Measurements from ENCODE around the gene AKR1D1. TPM values are rescaled to one million over a fixed set of nuclear protein-coding genes. Genes with fewer than 3 reads are reported as not detected.

Gene AKR1D1
- total and polyA plus RNA-seq, 2 of the 13 experiments (the other 11 are each of a cell fraction or from before 2014, with no cell fraction given): 6.9 to 37.0 TPM

DNA sequence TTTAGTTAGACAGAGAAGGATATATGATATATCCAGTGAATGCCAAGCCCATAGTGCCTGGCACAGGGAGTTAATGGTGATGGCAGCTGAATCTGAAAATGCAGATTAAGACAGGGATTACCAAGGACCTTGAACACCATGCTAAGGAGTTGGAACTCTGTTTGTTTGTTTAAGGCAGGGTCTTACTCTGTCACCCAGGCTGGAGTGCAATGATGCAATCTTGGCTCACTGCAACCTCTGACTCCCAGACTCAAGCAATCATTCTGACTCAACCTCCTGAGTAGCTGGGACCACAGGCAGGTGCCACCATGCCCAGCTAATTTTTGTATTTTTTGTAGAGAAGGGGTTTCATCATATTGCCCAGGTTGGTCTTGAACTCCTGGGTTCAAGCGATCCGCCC is 1.6 kb downstream of the AKR1D1 start (continued):
- no peak for TF ChIP-seq NFKB2 (CRISPR knock-in tag; IDR thresholded peaks at IDR 0.05; ENCODE audit: borderline replicate concordance)
- no peak for TF ChIP-seq HNRNPH1 (optimal IDR thresholded peaks at IDR 0.05; ENCODE audit: low read depth, low read length)
- TF ChIP-seq RAD51 (IDR thresholded peaks at IDR 0.05; ENCODE audit: borderline replicate concordance): no peak
- TF ChIP-seq FOXP1 (IDR thresholded peaks at IDR 0.05): no peak
- TF ChIP-seq FOXP1 (CRISPR knock-in tag; IDR thresholded peaks at IDR 0.05): peak; percentile 39; the same call in 1 of the 2 replicates
- TF ChIP-seq, protein P1, sequence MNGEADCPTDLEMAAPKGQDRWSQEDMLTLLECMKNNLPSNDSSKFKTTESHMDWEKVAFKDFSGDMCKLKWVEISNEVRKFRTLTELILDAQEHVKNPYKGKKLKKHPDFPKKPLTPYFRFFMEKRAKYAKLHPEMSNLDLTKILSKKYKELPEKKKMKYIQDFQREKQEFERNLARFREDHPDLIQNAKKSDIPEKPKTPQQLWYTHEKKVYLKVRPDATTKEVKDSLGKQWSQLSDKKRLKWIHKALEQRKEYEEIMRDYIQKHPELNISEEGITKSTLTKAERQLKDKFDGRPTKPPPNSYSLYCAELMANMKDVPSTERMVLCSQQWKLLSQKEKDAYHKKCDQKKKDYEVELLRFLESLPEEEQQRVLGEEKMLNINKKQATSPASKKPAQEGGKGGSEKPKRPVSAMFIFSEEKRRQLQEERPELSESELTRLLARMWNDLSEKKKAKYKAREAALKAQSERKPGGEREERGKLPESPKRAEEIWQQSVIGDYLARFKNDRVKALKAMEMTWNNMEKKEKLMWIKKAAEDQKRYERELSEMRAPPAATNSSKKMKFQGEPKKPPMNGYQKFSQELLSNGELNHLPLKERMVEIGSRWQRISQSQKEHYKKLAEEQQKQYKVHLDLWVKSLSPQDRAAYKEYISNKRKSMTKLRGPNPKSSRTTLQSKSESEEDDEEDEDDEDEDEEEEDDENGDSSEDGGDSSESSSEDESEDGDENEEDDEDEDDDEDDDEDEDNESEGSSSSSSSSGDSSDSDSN (CRISPR knock-in tag; IDR thresholded peaks at IDR 0.05): no peak
- peak; percentile 94 for TF ChIP-seq CEBPG (CRISPR knock-in tag; IDR thresholded peaks at IDR 0.05)
- TF ChIP-seq RARA (CRISPR knock-in tag; IDR thresholded peaks at IDR 0.05): peak; percentile 42; the same call in 1 of the 2 replicates
- no peak for TF ChIP-seq ZNF678 (CRISPR knock-in tag; IDR thresholded peaks at IDR 0.05)
- TF ChIP-seq HNRNPK (IDR thresholded peaks at IDR 0.05; ENCODE audit: low read depth, low read length, poor library complexity, severe bottlenecking): no peak
- TF ChIP-seq HOXA3 (CRISPR knock-in tag; IDR thresholded peaks at IDR 0.05): peak; percentile 43; the same call in 1 of the 2 replicates
- TF ChIP-seq NFE2L1 (CRISPR knock-in tag; IDR thresholded peaks at IDR 0.05; ENCODE audit: borderline replicate concordance): no peak
- TF ChIP-seq ZC3H13 (CRISPR knock-in tag; IDR thresholded peaks at IDR 0.05): no peak
- 0 out of 2 replicates have a peak, but pooled peaks have one; percentile 56 for TF ChIP-seq ZNF644 (CRISPR knock-in tag; IDR thresholded peaks at IDR 0.05; ENCODE audit: low read depth)
- peak; percentile 73 for TF ChIP-seq FOXA3 (CRISPR knock-in tag; IDR thresholded peaks at IDR 0.05)
- no peak for TF ChIP-seq ZNF552 (CRISPR knock-in tag; IDR thresholded peaks at IDR 0.05; ENCODE audit: borderline replicate concordance)
- no peak for TF ChIP-seq SOX6 (IDR thresholded peaks at IDR 0.05)
- TF ChIP-seq SOX6 (CRISPR knock-in tag; IDR thresholded peaks at IDR 0.05): peak; percentile 85
- peak; percentile 80; the same call in 1 of the 2 replicates for TF ChIP-seq CEBPB (IDR thresholded peaks at IDR 0.05; ENCODE audit: borderline replicate concordance, low read depth, low read length)
- peak in 1 of 2 experiments; percentile 60; a peak in 1 of 4 replicates for TF ChIP-seq EP300 (IDR thresholded peaks at IDR 0.05; ENCODE audit: low read depth in 2 of 2, low read length in 2 of 2)
- no peak for TF ChIP-seq EP300 (CRISPR knock-in tag; IDR thresholded peaks at IDR 0.05; ENCODE audit: borderline replicate concordance)
- TF ChIP-seq ZMYM4 (CRISPR knock-in tag; IDR thresholded peaks at IDR 0.05): peak; percentile 54
- TF ChIP-seq, protein P2, sequence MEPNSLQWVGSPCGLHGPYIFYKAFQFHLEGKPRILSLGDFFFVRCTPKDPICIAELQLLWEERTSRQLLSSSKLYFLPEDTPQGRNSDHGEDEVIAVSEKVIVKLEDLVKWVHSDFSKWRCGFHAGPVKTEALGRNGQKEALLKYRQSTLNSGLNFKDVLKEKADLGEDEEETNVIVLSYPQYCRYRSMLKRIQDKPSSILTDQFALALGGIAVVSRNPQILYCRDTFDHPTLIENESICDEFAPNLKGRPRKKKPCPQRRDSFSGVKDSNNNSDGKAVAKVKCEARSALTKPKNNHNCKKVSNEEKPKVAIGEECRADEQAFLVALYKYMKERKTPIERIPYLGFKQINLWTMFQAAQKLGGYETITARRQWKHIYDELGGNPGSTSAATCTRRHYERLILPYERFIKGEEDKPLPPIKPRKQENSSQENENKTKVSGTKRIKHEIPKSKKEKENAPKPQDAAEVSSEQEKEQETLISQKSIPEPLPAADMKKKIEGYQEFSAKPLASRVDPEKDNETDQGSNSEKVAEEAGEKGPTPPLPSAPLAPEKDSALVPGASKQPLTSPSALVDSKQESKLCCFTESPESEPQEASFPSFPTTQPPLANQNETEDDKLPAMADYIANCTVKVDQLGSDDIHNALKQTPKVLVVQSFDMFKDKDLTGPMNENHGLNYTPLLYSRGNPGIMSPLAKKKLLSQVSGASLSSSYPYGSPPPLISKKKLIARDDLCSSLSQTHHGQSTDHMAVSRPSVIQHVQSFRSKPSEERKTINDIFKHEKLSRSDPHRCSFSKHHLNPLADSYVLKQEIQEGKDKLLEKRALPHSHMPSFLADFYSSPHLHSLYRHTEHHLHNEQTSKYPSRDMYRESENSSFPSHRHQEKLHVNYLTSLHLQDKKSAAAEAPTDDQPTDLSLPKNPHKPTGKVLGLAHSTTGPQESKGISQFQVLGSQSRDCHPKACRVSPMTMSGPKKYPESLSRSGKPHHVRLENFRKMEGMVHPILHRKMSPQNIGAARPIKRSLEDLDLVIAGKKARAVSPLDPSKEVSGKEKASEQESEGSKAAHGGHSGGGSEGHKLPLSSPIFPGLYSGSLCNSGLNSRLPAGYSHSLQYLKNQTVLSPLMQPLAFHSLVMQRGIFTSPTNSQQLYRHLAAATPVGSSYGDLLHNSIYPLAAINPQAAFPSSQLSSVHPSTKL (CRISPR knock-in tag; IDR thresholded peaks at IDR 0.05): peak; percentile 81
- TF ChIP-seq, protein P3, sequence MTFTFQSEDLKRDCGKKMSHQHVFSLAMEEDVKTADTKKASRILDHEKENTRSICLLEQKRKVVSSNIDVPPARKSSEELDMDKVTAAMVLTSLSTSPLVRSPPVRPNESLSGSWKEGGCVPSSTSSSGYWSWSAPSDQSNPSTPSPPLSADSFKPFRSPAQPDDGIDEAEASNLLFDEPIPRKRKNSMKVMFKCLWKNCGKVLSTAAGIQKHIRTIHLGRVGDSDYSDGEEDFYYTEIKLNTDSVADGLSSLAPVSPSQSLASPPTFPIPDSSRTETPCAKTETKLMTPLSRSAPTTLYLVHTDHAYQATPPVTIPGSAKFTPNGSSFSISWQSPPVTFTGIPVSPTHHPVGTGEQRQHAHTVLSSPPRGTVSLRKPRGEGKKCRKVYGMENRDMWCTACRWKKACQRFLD (CRISPR knock-in tag; IDR thresholded peaks at IDR 0.05; ENCODE audit: borderline replicate concordance): no peak
- TF ChIP-seq ZNF550 (CRISPR knock-in tag; IDR thresholded peaks at IDR 0.05; ENCODE audit: borderline replicate concordance): no peak

Data from HepG2 (cell line).